Stimulated activated naive CD8-positive, alpha-beta T cell treated with anti-CD3 and anti-CD28 coated beads, Interleukin-15, amount 100 ng/mL, for 72 hours (primary cell): Measurements from ENCODE around the gene DLEC1.

Experiments used
- ATAC-seq: fragments of 150-1000 bp; cut with Tn5 transposase; 2 replicates; pipeline ENCODE4 v1.10.0; 2021; ENCODE audit warnings: mild to moderate bottlenecking, moderate library complexity
- DNase-seq, 2 donors: peaks; one replicate each; pipeline ENCODE4 v3.0.0; 2021 to 2022
- H3K27ac Mint-ChIP-seq, 2 donors: one replicate each; pipeline ENCODE4 v1.8.0; 2022; ENCODE audit warnings: mild to moderate bottlenecking in 2 of 2, mixed read lengths in 2 of 2, moderate library complexity in 2 of 2
- H3K27me3 Mint-ChIP-seq: one replicate; pipeline ENCODE4 v1.8.0; 2022; ENCODE audit warnings: mixed read lengths
- H3K4me1 Mint-ChIP-seq: one replicate; pipeline ENCODE4 v1.8.0; 2022; ENCODE audit warnings: mild to moderate bottlenecking, mixed read lengths
- H3K4me3 Mint-ChIP-seq, 2 donors: one replicate each; pipeline ENCODE4 v1.8.0; 2022; ENCODE audit warnings: mild to moderate bottlenecking in 2 of 2, mixed read lengths in 2 of 2, moderate library complexity in 1 of 2
- H3K9me3 Mint-ChIP-seq, 2 donors: one replicate each; pipeline ENCODE4 v1.8.0; 2022; ENCODE audit warnings: mixed read lengths in 2 of 2

The DLEC1 gene

DNA sequence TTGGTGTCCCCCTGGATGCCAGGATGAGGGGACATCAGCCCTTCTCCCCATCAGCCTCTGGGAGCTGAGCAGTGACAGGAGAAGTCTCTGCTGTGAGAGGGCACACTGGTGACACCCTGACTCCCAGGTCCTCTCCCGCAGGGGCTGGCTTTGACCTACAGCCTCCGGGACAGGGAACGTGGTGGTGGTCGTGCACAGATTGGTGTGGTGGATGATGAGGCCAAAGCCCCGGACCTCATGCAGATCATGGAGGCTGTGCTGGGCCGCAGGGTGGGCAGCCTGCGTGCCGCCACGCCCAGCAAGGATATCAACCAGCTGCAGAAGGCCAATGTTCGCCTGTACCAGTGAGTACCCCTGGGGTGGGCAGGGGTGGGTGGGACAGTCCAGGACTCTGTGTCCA, 41.7 kb upstream of the DLEC1 start:
- Mint-ChIP-seq H3K4me1 (peaks cover 65% of the 10 kb centered on the region), H3K4me3 (peak overlapping the region in 1 of 2 donors; percentile 21), H3K27ac (no peak overlapping the region), H3K9me3 (no peaks in the 10 kb centered on the region), H3K27me3 (no peaks in the 10 kb centered on the region)
- ATAC-seq (no peak), DNase-seq (no peak)

DNA sequence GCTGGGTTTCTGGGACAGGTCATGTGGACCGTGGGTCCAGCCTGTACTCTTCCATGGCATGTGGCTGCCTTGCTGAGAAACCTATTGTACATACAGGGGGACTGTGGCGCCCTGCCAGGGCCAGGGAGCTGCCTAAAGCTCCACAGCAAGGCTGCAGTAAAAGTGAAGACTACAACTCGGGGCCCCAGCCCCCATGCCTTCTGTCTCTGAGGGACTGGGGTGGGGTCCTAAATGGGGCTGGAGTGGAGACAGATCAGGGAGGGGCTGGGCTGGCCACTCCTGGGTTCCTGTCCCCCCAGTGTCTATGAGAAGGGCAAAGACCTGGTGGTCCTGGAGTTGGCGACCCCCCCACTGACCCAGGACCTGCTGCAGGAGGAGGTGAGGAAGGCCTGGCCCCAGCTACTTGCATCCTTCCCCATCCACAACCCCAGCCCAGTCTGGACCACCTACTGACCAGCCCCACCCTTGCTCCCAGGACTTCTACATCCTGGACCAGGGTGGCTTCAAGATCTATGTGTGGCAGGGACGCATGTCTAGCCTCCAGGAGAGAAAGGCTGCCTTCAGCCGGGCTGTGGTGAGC, 41.1 kb upstream of the DLEC1 start:
- ATAC-seq, result no peak
- H3K9me3 Mint-ChIP-seq, result no peaks in the 10 kb centered on the region
- no peak for DNase-seq
- H3K4me3 Mint-ChIP-seq, result peak overlapping the region; percentile 83
- no peaks in the 10 kb centered on the region for H3K27me3 Mint-ChIP-seq
- peak overlapping the region; percentile 90 to 95 for H3K27ac Mint-ChIP-seq
- peaks cover 67% of the 10 kb centered on the region for H3K4me1 Mint-ChIP-seq

GRCh38 chr3:37999836-38000235, 39.2 kb upstream of the DLEC1 start:
- ATAC-seq (no peak), DNase-seq (no peak)
- Mint-ChIP-seq H3K27me3 (no peaks in the 10 kb centered on the region), H3K27ac (no peak overlapping the region), H3K9me3 (no peaks in the 10 kb centered on the region), H3K4me3 (no peak overlapping the region), H3K4me1 (peaks cover 69% of the 10 kb centered on the region)

- Mint-ChIP-seq H3K4me1 (peaks cover 64% of the 10 kb centered on the region), H3K27ac (no peak overlapping the region), H3K4me3 (no peak overlapping the region)
These were observed 38.6 kb upstream of the DLEC1 start for GRCh38 chr3:38000242-38000916.

GRCh38 chr3:38000965-38001455, 38.0 kb upstream of the DLEC1 start:
- DNase-seq, result no peak
- no peaks in the 10 kb centered on the region for H3K27me3 Mint-ChIP-seq
- no peaks in the 10 kb centered on the region for H3K9me3 Mint-ChIP-seq
- peaks cover 57% of the 10 kb centered on the region for H3K4me1 Mint-ChIP-seq
- no peak overlapping the region for H3K4me3 Mint-ChIP-seq
- ATAC-seq, result no peak
- no peak overlapping the region for H3K27ac Mint-ChIP-seq

More at GRCh38 chr3:38000242-38000916, 38.6 kb upstream of the DLEC1 start:
- no peak for DNase-seq
- no peak for ATAC-seq
- Mint-ChIP-seq H3K9me3 (no peaks in the 10 kb centered on the region), H3K27me3 (no peaks in the 10 kb centered on the region)

DNA sequence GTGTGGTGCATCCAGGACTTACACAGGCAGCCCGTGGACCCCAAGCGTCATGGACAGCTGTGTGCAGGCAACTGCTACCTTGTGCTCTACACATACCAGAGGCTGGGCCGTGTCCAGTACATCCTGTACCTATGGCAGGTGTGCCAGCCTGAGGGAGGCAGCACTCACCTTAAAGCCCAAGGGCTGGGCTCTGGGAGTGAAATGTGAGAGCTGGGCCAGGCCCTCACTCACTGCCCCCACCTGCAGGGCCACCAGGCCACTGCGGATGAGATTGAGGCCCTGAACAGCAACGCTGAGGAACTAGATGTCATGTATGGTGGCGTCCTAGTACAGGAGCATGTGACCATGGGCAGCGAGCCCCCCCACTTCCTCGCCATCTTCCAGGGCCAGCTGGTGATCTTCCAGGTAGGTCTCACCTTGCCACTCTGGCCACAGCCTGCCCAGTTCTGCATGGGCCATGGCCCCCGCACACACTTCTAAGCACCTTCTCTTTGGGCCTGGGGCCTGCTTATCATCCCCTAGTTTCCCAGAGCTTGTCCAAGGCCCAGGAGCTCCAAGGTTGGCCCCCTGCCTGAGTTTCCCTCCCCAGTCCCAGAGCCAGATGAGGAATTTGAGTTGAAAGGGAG, 37.4 kb upstream of the DLEC1 start:
- no peak for DNase-seq
- ATAC-seq, result no peak
- Mint-ChIP-seq H3K9me3 (no peaks in the 10 kb centered on the region), H3K27ac (peak overlapping the region in 1 of 2 donors; percentile 80), H3K4me1 (peaks cover 52% of the 10 kb centered on the region), H3K27me3 (no peaks in the 10 kb centered on the region), H3K4me3 (no peak overlapping the region)

- no peak for DNase-seq
- Mint-ChIP-seq H3K4me3 (no peak overlapping the region), H3K4me1 (peaks cover 44% of the 10 kb centered on the region), H3K9me3 (no peaks in the 10 kb centered on the region), H3K27me3 (no peaks in the 10 kb centered on the region), H3K27ac (no peak overlapping the region)
- ATAC-seq, result no peak
These were observed 36.6 kb upstream of the DLEC1 start for GRCh38 chr3:38002291-38002876.

GRCh38 chr3:38002940-38003339, 36.1 kb upstream of the DLEC1 start:
- no peak for ATAC-seq
- H3K9me3 Mint-ChIP-seq, result no peaks in the 10 kb centered on the region
- no peaks in the 10 kb centered on the region for H3K27me3 Mint-ChIP-seq
- peaks cover 38% of the 10 kb centered on the region for H3K4me1 Mint-ChIP-seq
- DNase-seq, result no peak
- H3K27ac Mint-ChIP-seq, result peak overlapping the region; percentile 13 to 68
- H3K4me3 Mint-ChIP-seq, result no peak overlapping the region

DNA sequence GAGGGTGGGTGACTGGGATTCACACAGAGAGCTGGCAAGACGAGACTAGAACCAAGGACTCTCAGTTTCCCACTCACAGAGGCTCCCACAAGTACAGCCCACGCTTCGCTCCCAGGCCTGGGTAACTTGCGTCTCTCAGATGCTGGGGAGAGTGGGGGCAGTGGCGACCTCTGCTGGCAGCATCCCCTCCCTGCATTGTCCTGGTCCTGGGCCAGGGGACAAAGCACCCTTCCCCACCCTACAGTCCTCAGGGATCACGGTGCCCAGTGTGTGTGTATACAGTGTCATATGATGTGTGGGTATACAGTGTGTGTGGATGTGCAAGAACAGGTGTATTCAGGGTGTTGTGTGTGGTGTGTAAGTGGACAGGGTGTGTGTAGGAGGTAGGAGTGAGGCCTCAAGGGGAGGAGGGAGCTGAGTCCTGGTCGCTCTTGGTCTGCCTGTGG, 35.6 kb upstream of the DLEC1 start:
- DNase-seq, result peak; percentile 50 to 63

GRCh38 chr3:38003817-38004414, 35.1 kb upstream of the DLEC1 start:
- no peak overlapping the region for H3K27ac Mint-ChIP-seq
- peak; percentile 6 for ATAC-seq

More for the DNA sequence above, 35.6 kb upstream of the DLEC1 start:
- Mint-ChIP-seq H3K27me3 (no peaks in the 10 kb centered on the region), H3K27ac (peak overlapping the region in 1 of 2 donors; percentile 13), H3K4me3 (no peak overlapping the region), H3K4me1 (peaks cover 34% of the 10 kb centered on the region), H3K9me3 (no peaks in the 10 kb centered on the region)
- ATAC-seq, result peak; percentile 41

DNA sequence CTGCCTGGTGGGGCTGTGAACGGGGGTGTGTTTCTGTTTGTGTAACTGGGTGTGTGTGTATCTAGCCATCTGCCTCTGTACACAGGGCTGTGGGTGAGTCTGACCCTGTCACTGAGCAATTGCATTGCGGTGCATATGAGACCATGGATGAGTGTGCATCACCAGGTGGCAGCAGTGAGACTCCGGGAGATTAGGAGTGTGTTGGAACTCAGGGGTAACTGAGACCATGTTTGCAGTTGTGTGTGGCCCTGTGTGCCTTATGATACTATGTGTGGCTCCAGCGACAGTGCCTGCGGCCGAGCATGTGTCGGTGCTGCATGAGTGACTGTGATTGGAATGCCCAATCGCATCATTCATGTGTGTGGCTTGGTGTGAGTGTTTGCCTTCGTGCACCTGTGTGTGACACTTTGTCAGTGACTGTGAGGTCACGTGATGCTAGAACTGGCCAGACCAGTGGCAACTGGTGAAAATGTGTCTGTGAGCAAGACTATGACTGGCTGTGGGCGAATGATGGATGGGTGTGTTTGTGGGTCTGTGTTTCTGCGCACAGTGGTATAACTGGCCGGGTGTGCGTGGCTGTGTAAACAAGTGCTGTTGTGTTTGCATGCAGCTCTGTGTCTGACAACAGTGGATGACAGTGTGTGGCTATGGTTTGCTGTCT, 34.5 kb upstream of the DLEC1 start:
- peak; percentile 52 for ATAC-seq
- DNase-seq, result peak in 1 of 2 donors; percentile 42
- Mint-ChIP-seq H3K9me3 (no peaks in the 10 kb centered on the region), H3K4me3 (no peak overlapping the region), H3K27ac (no peak overlapping the region), H3K4me1 (peaks cover 23% of the 10 kb centered on the region), H3K27me3 (no peaks in the 10 kb centered on the region)

More at GRCh38 chr3:38003817-38004414, 35.1 kb upstream of the DLEC1 start:
- no peaks in the 10 kb centered on the region for H3K9me3 Mint-ChIP-seq
- peaks cover 29% of the 10 kb centered on the region for H3K4me1 Mint-ChIP-seq
- no peak overlapping the region for H3K4me3 Mint-ChIP-seq
- no peaks in the 10 kb centered on the region for H3K27me3 Mint-ChIP-seq
- no peak for DNase-seq

- Mint-ChIP-seq H3K27me3 (no peaks in the 10 kb centered on the region), H3K9me3 (no peaks in the 10 kb centered on the region), H3K4me1 (peaks cover 21% of the 10 kb centered on the region), H3K27ac (peak overlapping the region in 1 of 2 donors; percentile 63), H3K4me3 (no peak overlapping the region)
- ATAC-seq (no peak), DNase-seq (no peak)
These were observed 33.7 kb upstream of the DLEC1 start for GRCh38 chr3:38005076-38006020.

- no peak overlapping the region for H3K27ac Mint-ChIP-seq
- ATAC-seq, result no peak
- no peaks in the 10 kb centered on the region for H3K9me3 Mint-ChIP-seq
- H3K4me3 Mint-ChIP-seq, result no peak overlapping the region
- no peak for DNase-seq
- H3K4me1 Mint-ChIP-seq, result peaks cover 21% of the 10 kb centered on the region
- H3K27me3 Mint-ChIP-seq, result no peaks in the 10 kb centered on the region
These were observed 33.0 kb upstream of the DLEC1 start for GRCh38 chr3:38006031-38006430.

GRCh38 chr3:38006445-38006995, 32.5 kb upstream of the DLEC1 start:
- H3K4me3 Mint-ChIP-seq, result no peak overlapping the region
- H3K9me3 Mint-ChIP-seq, result no peaks in the 10 kb centered on the region
- DNase-seq, result no peak
- H3K4me1 Mint-ChIP-seq, result peaks cover 21% of the 10 kb centered on the region
- ATAC-seq, result no peak
- H3K27me3 Mint-ChIP-seq, result no peaks in the 10 kb centered on the region
- peak overlapping the region in 1 of 2 donors; percentile 34 for H3K27ac Mint-ChIP-seq
